ENCODE data around the gene CALCOCO1.
"Not testable (repeated sequence)": the region's sequence is repeated elsewhere in the genome, so short reads cannot be mapped to it uniquely, and the experiment has no call there.

CALCOCO1 gene

DNA sequence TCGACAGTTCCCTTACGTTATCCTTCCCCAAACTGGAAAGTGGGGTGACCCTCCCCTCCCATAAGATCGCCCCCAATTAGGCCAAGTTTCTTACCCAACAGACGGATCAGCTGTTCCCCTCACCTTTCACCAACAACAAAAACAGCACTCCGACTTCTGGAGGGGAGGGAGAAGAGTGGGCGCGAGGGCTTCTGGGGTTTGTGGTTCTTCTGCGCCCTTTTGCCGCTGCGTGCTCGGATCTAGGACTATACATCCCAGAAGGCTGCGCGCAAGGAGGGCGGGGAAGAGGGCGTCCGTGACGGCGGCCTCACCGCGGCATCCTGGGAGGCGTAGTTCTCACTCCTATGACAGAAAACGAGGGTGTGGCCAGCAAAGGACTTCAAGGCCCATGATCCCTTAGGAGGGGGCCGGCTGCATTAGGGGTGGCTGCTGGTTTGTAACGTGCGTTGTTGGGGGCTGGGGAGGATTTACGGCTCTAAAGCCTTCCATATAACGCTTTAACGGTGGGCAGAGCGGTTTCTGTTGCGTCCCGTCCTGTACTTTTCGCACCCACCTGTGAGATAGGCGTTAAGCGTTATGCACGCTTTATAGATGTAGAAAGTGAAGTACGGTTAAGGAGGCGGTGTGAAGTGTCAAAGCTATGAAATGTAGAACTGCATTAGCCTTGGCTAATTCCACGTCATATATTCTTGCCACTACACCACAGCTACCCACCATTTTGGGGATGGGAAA, at the start of gene CALCOCO1:
Gene CALCOCO1, minus strand, starts transcription at position 143 of the 732 bp plus-strand sequence. CDS start 2,210 bp downstream, outside the sequence.
- Mint-ChIP-seq H3K36me3 (peaks cover 7 to 21% of the 10 kb centered on the region in 2 donors), H3K9me3 (no peaks in the 10 kb centered on the region), H3K4me3 (peak within 1 kb of the TSS; percentile 91 to 93), H3K27me3 (no peaks in the 10 kb centered on the region), H3K4me1 (peaks cover 15 to 28% of the 10 kb centered on the region in 2 donors), H3K27ac (peak within 1 kb of the TSS; percentile 91)
- ATAC-seq (replicated peaks): peak; percentile 98 to 99
- DNase-seq: peak; percentile 95

DNA sequence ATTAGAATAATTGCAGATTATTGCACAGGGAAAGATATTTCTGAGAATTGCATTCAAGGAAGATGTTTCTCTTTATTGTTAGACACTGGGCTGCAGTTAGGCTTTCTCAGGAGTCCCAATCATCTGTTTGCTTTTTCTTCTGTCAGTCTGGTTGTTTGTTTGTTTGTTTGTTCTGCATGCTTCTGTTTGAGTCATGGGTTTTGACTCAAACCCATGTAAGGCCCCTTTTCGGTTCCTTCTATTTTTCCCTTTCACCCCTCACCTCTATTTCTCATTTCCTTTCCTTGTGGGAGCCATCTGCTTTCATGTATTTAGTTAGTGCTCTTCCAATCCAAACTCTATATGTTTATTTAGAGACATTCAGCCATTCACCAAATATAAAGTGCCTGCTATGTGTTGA, 49.6 kb upstream of the CALCOCO1 start:
- H3K36me3 Mint-ChIP-seq: no peaks in the 10 kb centered on the region
- no peaks in the 10 kb centered on the region for H3K4me1 Mint-ChIP-seq
- H3K4me3 Mint-ChIP-seq: no peak overlapping the region
- no peak overlapping the region for H3K27ac Mint-ChIP-seq
- H3K27me3 Mint-ChIP-seq: peaks cover 36 to 50% of the 10 kb centered on the region in 2 donors
- DNase-seq (no peak), ATAC-seq (replicated peaks) (no peak)
- no peaks in the 10 kb centered on the region for H3K9me3 Mint-ChIP-seq

GRCh38 chr12:53775478-53776145, 48.4 kb upstream of the CALCOCO1 start:
- Mint-ChIP-seq H3K27ac (no peak overlapping the region), H3K27me3 (peaks cover 29 to 48% of the 10 kb centered on the region in 2 donors), H3K4me3 (no peak overlapping the region)

DNA sequence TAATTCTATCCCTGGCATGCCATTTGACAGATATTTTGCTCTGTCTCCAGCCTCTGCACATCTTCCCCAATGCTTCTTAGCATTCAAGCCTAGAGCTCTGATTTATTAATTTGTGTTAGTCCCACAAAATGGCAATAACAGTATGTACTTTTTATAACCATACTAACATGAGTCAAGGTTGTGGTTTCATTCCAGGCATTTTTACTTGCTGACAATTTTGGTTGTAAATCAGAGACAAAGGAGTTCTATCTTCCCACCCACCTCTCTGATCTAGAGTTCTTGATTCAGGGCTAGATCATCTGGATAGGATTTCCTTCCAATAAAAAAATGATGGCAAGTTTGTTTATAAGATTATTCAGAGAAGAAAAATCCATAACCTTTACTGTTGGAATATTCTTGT, 43.0 kb upstream of the CALCOCO1 start:
- H3K9me3 Mint-ChIP-seq: no peaks in the 10 kb centered on the region
- H3K27ac Mint-ChIP-seq: no peak overlapping the region
- no peak overlapping the region for H3K4me3 Mint-ChIP-seq
- ATAC-seq (replicated peaks) (no peak), DNase-seq (no peak)
- H3K36me3 Mint-ChIP-seq: no peaks in the 10 kb centered on the region
- no peaks in the 10 kb centered on the region for H3K4me1 Mint-ChIP-seq
- H3K27me3 Mint-ChIP-seq: peaks cover 32 to 63% of the 10 kb centered on the region in 2 donors

More at GRCh38 chr12:53775478-53776145, 48.4 kb upstream of the CALCOCO1 start:
- ATAC-seq (replicated peaks): no peak
- Mint-ChIP-seq H3K4me1 (no peaks in the 10 kb centered on the region), H3K9me3 (no peaks in the 10 kb centered on the region), H3K36me3 (no peaks in the 10 kb centered on the region)
- DNase-seq: no peak

DNA sequence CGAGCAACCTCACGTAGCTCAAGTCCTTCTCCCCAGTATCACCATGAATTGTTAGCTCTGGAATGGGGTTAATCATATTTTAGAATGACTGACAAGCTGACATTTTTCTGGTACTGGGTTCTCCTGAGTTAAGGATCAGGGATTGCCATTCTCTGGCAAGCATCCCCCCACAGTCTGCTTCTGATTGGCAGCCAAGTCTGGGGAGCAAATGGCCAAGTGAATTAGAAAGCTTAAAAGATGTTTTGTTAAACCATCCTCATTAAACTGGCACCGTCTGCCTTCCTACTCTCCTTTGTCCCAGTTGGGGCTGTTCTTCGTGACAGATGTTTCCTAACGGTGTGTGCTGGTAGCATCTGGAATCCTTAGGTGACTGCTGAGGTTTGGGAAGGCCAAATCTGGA, 41.7 kb upstream of the CALCOCO1 start:
- Mint-ChIP-seq H3K36me3 (no peaks in the 10 kb centered on the region), H3K9me3 (no peaks in the 10 kb centered on the region), H3K27ac (no peak overlapping the region), H3K4me1 (no peaks in the 10 kb centered on the region), H3K27me3 (peaks cover 39 to 70% of the 10 kb centered on the region in 2 donors), H3K4me3 (no peak overlapping the region)
- DNase-seq (no peak), ATAC-seq (replicated peaks) (no peak)

DNA sequence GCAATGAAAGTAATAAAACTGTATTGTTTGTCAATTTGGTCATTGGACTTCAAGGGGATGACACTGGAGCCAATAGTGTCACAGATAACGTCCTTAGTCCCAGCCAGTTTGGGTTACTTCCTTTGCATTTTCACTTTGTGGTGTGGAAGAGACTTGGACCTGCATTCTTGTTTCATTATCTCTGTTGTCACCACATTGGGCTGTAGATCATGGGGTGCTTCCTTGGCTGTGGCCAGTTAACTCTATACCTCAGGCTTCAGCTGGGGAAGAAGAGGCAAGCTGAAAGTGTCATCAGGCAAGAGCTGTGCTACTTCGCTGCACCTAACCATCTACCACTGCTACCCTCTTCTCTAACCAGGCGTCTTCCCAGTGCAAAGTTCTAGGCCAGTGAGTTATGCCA, 39.6 kb upstream of the CALCOCO1 start:
- ATAC-seq (replicated peaks) (no peak), DNase-seq (no peak)
- Mint-ChIP-seq H3K4me1 (no peaks in the 10 kb centered on the region), H3K27me3 (peaks cover 43 to 76% of the 10 kb centered on the region in 2 donors), H3K27ac (no peak overlapping the region), H3K9me3 (no peaks in the 10 kb centered on the region), H3K36me3 (no peaks in the 10 kb centered on the region), H3K4me3 (no peak overlapping the region)

GRCh38 chr12:53765891-53766290, 38.6 kb upstream of the CALCOCO1 start:
- DNase-seq (no peak), ATAC-seq (replicated peaks) (no peak)
- Mint-ChIP-seq H3K4me3 (no peak overlapping the region), H3K27ac (no peak overlapping the region), H3K27me3 (peaks cover 48 to 77% of the 10 kb centered on the region in 2 donors), H3K4me1 (no peaks in the 10 kb centered on the region), H3K9me3 (no peaks in the 10 kb centered on the region), H3K36me3 (no peaks in the 10 kb centered on the region)

- H3K27me3 Mint-ChIP-seq: peaks cover 58 to 82% of the 10 kb centered on the region in 2 donors
- DNase-seq: no peak
- no peaks in the 10 kb centered on the region for H3K4me1 Mint-ChIP-seq
- no peak for ATAC-seq (replicated peaks)
- H3K4me3 Mint-ChIP-seq: no peak overlapping the region
- H3K36me3 Mint-ChIP-seq: no peaks in the 10 kb centered on the region
- H3K27ac Mint-ChIP-seq: no peak overlapping the region
- H3K9me3 Mint-ChIP-seq: no peaks in the 10 kb centered on the region
Measured at GRCh38 chr12:53764615-53765014, 37.4 kb upstream of the CALCOCO1 start.

GRCh38 chr12:53762793-53763192, 35.5 kb upstream of the CALCOCO1 start:
- H3K4me3 Mint-ChIP-seq: not testable (repeated sequence)

GRCh38 chr12:53761306-53761705, 34.1 kb upstream of the CALCOCO1 start:
- H3K4me3 Mint-ChIP-seq: no peak overlapping the region
- peaks cover 62 to 78% of the 10 kb centered on the region in 2 donors for H3K27me3 Mint-ChIP-seq
- H3K36me3 Mint-ChIP-seq: no peaks in the 10 kb centered on the region
- ATAC-seq (replicated peaks) (no peak), DNase-seq (no peak)
- no peaks in the 10 kb centered on the region for H3K9me3 Mint-ChIP-seq
- H3K4me1 Mint-ChIP-seq: peaks cover 13 to 15% of the 10 kb centered on the region in 2 donors
- no peak overlapping the region for H3K27ac Mint-ChIP-seq

More at GRCh38 chr12:53762793-53763192, 35.5 kb upstream of the CALCOCO1 start:
- peaks cover 76 to 93% of the 10 kb centered on the region in 2 donors for H3K27me3 Mint-ChIP-seq
- not testable (repeated sequence) for H3K27ac Mint-ChIP-seq; H3K36me3 Mint-ChIP-seq; ATAC-seq (replicated peaks); DNase-seq; H3K9me3 Mint-ChIP-seq
- H3K4me1 Mint-ChIP-seq: peaks cover 9 to 12% of the 10 kb centered on the region in 2 donors

GRCh38 chr12:53759261-53759660, 32.0 kb upstream of the CALCOCO1 start:
- DNase-seq (no peak), ATAC-seq (replicated peaks) (no peak)
- peaks cover 13 to 24% of the 10 kb centered on the region in 2 donors for H3K4me1 Mint-ChIP-seq
- no peaks in the 10 kb centered on the region for H3K36me3 Mint-ChIP-seq
- no peaks in the 10 kb centered on the region for H3K9me3 Mint-ChIP-seq
- no peak overlapping the region for H3K27ac Mint-ChIP-seq
- no peak overlapping the region for H3K4me3 Mint-ChIP-seq
- H3K27me3 Mint-ChIP-seq: peaks cover 48 to 63% of the 10 kb centered on the region in 2 donors

DNA sequence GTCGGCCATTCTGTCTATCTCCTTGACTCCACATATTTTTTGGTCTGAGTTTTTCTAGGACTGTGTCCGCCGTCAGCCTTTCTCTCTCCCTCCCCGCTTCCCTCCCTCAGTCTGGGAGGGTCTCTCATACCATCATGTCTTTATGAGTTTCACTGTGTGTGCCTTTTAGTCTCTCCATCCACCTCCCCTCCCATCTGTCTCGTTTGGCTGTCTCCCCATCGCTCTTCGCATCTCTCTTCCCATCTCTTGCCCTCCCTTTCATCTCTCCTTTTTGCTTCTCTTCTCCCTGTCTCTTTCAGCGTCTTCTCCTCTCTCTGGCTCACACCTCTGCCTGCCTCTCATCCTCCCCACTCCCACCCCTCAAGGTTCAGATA, 31.5 kb upstream of the CALCOCO1 start:
- ATAC-seq (replicated peaks): no peak
- Mint-ChIP-seq H3K27me3 (peaks cover 44 to 57% of the 10 kb centered on the region in 2 donors), H3K36me3 (no peaks in the 10 kb centered on the region)

GRCh38 chr12:53758081-53758729, 31.0 kb upstream of the CALCOCO1 start:
- Mint-ChIP-seq H3K9me3 (no peaks in the 10 kb centered on the region), H3K36me3 (no peaks in the 10 kb centered on the region), H3K4me3 (peak overlapping the region in 1 of 2 donors; percentile 23), H3K27me3 (peaks cover 39 to 52% of the 10 kb centered on the region in 2 donors), H3K4me1 (peaks cover 13 to 24% of the 10 kb centered on the region in 2 donors), H3K27ac (no peak overlapping the region)
- no peak for ATAC-seq (replicated peaks)
- no peak for DNase-seq

More for the DNA sequence above, 31.5 kb upstream of the CALCOCO1 start:
- no peak for DNase-seq
- H3K4me1 Mint-ChIP-seq: peaks cover 13 to 24% of the 10 kb centered on the region in 2 donors
- no peaks in the 10 kb centered on the region for H3K9me3 Mint-ChIP-seq
- no peak overlapping the region for H3K4me3 Mint-ChIP-seq
- no peak overlapping the region for H3K27ac Mint-ChIP-seq

DNA sequence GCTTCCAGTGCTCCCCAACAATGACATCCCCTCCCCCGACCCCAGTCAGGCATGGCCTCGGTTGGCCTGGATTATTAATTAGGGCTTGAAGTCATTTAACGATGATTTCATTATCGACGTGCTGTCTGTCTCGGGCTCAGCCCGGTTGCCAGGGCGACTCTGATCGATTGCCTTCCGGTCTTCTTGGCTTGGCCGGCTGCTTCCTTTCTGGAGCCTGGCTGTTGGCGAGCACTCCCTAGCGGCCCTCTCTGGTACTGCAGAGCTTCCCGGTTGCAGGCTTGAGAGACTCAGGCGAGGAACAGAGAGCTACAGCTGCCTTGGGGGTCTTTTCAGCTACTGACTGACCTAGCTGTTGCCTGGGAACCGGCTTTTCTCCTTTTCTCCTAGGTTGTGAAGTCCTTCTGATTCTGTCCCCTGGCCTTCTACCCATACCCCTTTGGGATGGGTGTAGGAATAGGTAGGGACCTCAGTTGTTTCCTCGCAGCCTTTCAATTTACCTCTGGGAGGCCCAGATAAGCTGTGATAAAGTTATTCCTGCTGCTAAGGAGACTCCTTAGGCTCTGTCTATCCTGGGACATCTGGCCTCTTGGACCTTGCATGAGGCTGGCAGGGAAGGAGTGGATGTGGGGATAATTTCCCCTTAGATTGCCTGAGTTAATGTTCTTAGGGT, 30.0 kb upstream of the CALCOCO1 start:
- DNase-seq (peak; percentile 69), ATAC-seq (replicated peaks) (peak; percentile 63 to 64)
- peaks cover 13 to 24% of the 10 kb centered on the region in 2 donors for H3K4me1 Mint-ChIP-seq
- H3K9me3 Mint-ChIP-seq: no peaks in the 10 kb centered on the region
- H3K36me3 Mint-ChIP-seq: no peaks in the 10 kb centered on the region
- H3K27me3 Mint-ChIP-seq: peaks cover 34 to 42% of the 10 kb centered on the region in 2 donors
- H3K4me3 Mint-ChIP-seq: peak overlapping the region in 1 of 2 donors; percentile 55
- H3K27ac Mint-ChIP-seq: no peak overlapping the region
